Tibial artery (tissue), 4 donors: ENCODE data around the gene ERCC2.

Experiments
- DNase-seq, 2 donors: peaks; one replicate each; pipeline ENCODE4 v3.0.0-alpha.2; 2019
- H3K27ac ChIP-seq, 2 donors: fragments of 200-600 bp; sonication (generic) in 1 of 2; 1 replicate in 1 of 2; 2 replicates in 1 of 2; pipeline ENCODE4 v1.5.1; 2018 to 2019; ENCODE audit warnings: mild to moderate bottlenecking in 1 of 2
- H3K27me3 ChIP-seq, 2 donors: fragments of 200-600 bp; sonication (generic) in 1 of 2; one replicate each; pipeline versions ENCODE4 v1.5.1 to v1.6.0; 2016 to 2019
- H3K36me3 ChIP-seq, 3 donors: fragments of 200-600 bp; sonication (generic) in 2 of 3; one replicate each; pipeline ENCODE4 v1.5.1; 2016 to 2019; ENCODE audit warnings: mild to moderate bottlenecking in 2 of 3
- H3K4me1 ChIP-seq, 4 donors: fragments of 200-600 bp; sonication (generic) in 2 of 4; 1 replicate in 3 of 4; 2 replicates in 1 of 4; pipeline ENCODE4 v1.5.1; 2016 to 2019
- H3K4me3 ChIP-seq, 2 donors: fragments of 200-600 bp; sonication (generic) in 1 of 2; 1 replicate in 1 of 2; 2 replicates in 1 of 2; pipeline ENCODE4 v1.5.1; 2018 to 2019; ENCODE audit warnings: mild to moderate bottlenecking in 2 of 2
- H3K9me3 ChIP-seq, 3 donors: fragments of 200-600 bp; sonication (generic) in 1 of 3; one replicate each; pipeline ENCODE4 v1.5.1; 2016 to 2019
- intact Hi-C: fragments of 100-400 bp; cut with DNase I; formaldehyde crosslinking; loops from one replicate; pipeline ENCODE4 v1.15.0; 2023; ENCODE audit warnings: low total_unique reads
- TF ChIP-seq, protein P1 (sequence below), 2 experiments: fragments of 200-600 bp in 1 of 2; fragments of 450-650 bp in 1 of 2; IDR thresholded peaks; one replicate each; pipeline ENCODE4 v1.5.1; 2017 to 2019; ENCODE audit warnings: antibody characterized with exemption in 2 of 2, mild to moderate bottlenecking in 1 of 2, moderate library complexity in 1 of 2

ERCC2 gene

DNA sequence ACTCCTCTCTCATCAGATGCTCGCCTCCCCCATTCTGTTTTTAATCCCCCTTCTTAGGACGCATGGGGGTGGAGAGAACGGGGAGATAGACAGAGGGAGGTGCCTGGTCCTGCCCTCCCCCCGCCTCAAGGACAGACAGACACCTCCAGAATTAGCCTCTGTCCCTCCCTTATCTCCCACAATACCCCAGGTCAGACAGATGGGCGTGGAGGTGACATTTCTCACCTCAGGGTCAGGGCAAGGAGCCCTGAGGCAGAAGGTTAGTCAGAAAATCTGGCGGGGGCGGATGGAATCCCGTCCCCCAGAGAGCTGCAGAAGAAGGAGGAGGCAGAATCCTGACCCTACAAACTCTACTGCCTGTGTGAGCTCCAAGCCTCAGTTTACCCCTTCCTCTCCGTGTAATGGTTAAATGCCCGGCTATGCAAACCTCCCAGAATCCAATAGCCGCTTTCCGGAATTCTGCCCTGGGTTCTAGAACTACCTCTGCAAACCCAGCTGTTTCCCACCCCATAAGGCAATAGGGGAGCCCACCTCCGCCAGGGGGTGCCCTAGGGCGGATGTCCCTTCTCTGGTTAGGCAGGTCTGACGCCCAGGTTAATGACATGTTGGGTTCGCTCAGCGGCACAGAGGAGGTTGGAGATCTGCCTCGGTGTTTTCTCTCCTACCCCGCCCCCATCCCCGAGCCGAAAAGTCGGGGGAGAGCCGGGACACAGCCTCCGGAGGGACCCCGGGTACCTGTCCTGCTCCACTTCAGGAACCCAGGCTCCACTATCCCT, 33.6 kb upstream of the ERCC2 start:
- Histone ChIP-seq H3K36me3 (peaks cover 0 to 5% (median 0%) of the 10 kb centered on the region in 3 donors), H3K4me1 (peaks cover 0 to 47% (median 35%) of the 10 kb centered on the region in 4 donors), H3K27me3 (no peaks in the 10 kb centered on the region), H3K9me3 (no peaks in the 10 kb centered on the region), H3K4me3 (peak overlapping the region; percentile 59 to 64), H3K27ac (peak overlapping the region; percentile 85 to 89)
- TF ChIP-seq, protein P1, sequence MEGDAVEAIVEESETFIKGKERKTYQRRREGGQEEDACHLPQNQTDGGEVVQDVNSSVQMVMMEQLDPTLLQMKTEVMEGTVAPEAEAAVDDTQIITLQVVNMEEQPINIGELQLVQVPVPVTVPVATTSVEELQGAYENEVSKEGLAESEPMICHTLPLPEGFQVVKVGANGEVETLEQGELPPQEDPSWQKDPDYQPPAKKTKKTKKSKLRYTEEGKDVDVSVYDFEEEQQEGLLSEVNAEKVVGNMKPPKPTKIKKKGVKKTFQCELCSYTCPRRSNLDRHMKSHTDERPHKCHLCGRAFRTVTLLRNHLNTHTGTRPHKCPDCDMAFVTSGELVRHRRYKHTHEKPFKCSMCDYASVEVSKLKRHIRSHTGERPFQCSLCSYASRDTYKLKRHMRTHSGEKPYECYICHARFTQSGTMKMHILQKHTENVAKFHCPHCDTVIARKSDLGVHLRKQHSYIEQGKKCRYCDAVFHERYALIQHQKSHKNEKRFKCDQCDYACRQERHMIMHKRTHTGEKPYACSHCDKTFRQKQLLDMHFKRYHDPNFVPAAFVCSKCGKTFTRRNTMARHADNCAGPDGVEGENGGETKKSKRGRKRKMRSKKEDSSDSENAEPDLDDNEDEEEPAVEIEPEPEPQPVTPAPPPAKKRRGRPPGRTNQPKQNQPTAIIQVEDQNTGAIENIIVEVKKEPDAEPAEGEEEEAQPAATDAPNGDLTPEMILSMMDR (IDR thresholded peaks at IDR 0.05): peak; percentile 29 to 41
- intact Hi-C loops: no loop called here
- DNase-seq: peak in 1 of 2 donors; percentile 45

DNA sequence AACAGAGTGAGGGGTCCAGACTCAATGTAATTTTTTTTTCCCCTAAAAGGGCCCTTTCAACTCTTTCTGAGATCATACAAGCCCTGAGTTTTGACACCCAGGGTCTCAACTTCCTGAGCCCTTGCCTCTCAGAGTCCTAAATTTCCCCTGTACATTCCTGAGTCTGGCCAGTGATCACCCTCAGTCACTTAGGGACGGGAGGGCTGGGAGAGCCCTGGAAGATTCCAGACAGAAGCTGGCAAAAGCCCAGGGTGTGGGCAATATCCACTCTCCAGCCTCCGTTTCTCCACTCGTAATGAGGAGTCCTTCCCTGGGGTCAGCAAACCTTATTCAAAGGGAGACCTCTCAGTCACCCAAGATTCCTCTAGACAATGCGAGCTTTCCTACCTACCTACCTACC, 32.9 kb upstream of the ERCC2 start:
- intact Hi-C loops: no loop called here
- H3K4me1 ChIP-seq: peaks cover 0 to 54% (median 38%) of the 10 kb centered on the region in 4 donors
- no peak for DNase-seq
- peak overlapping the region; percentile 85 to 89 for H3K27ac ChIP-seq
- H3K27me3 ChIP-seq: no peaks in the 10 kb centered on the region
- peak overlapping the region in 1 of 2 donors; percentile 64 for H3K4me3 ChIP-seq
- H3K9me3 ChIP-seq: no peaks in the 10 kb centered on the region
- TF ChIP-seq, protein P1 (IDR thresholded peaks at IDR 0.05): no peak
- no peaks in the 10 kb centered on the region for H3K36me3 ChIP-seq

DNA sequence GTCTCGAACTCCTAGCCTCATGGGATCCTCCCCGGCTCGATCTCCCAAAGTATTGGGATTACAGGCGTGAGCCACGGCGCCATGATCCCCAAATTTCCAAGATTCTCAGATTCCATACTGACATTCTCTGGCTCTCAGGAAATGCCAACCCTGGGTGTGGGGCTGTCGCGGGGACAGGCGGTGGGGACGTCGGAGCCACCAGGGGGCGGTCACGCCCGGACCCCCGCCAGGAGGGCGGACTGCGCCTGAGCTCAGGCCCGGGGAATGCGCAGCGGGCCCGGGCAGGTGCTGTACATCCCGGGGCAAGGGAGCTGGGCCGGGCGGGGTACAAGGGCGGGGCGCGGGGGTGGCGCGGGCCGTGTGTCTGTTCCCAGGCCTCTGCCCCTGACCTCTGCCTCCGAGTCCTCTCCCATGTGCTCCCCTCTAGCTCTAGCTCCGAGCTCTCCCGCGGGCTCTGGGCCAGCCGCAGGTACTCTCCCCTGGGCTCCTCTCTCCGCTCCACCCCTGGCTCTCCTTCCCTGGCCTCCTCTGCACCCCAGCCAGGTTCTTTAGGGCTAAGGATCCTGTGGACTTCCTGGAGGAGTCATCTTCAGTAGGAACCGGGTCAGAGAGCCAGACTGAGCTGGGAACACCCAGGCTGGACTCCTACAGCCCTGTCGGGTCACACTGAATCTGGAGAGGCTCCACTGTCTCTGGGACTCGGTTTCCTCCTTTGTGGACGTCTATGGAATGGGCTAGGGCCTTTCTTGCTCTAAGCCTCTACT, 32.1 kb upstream of the ERCC2 start:
- H3K27me3 ChIP-seq: no peaks in the 10 kb centered on the region
- intact Hi-C loops: no loop called here
- no peak for DNase-seq
- H3K27ac ChIP-seq: peak overlapping the region in 1 of 2 donors; percentile 1
- H3K4me1 ChIP-seq: peaks cover 0 to 56% (median 42%) of the 10 kb centered on the region in 4 donors
- no peaks in the 10 kb centered on the region for H3K9me3 ChIP-seq
- no peaks in the 10 kb centered on the region for H3K36me3 ChIP-seq
- TF ChIP-seq, protein P1 (IDR thresholded peaks at IDR 0.05): peak in 1 of 2 experiments; percentile 40
- H3K4me3 ChIP-seq: peak overlapping the region; percentile 6 to 27

DNA sequence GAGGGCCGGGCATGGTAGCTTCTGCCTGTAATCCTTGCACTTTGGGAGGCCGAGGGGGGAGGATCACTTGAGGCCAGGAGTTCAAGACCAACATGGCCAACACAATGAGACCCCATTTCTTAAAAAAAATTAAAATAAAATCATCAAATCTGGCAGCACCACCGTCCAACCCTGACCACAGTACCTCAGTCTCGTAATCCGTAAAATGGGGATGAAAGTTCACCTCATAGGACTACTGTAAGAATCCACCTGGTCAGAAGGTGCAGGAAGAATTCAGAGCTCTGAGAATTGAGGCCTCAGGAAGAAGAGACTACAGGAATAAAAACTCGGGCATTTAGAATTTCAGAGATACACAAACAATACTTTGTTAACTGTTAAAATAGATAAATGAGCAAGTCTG, 31.4 kb upstream of the ERCC2 start:
- peaks cover 0 to 50% (median 35%) of the 10 kb centered on the region in 4 donors for H3K4me1 ChIP-seq
- no peaks in the 10 kb centered on the region for H3K27me3 ChIP-seq
- H3K9me3 ChIP-seq: no peaks in the 10 kb centered on the region
- intact Hi-C loops: no loop called here
- H3K27ac ChIP-seq: no peak overlapping the region
- H3K4me3 ChIP-seq: no peak overlapping the region
- TF ChIP-seq, protein P1 (IDR thresholded peaks at IDR 0.05): no peak
- DNase-seq: no peak
- peaks cover 0 to 4% (median under 1%) of the 10 kb centered on the region in 3 donors for H3K36me3 ChIP-seq

DNA sequence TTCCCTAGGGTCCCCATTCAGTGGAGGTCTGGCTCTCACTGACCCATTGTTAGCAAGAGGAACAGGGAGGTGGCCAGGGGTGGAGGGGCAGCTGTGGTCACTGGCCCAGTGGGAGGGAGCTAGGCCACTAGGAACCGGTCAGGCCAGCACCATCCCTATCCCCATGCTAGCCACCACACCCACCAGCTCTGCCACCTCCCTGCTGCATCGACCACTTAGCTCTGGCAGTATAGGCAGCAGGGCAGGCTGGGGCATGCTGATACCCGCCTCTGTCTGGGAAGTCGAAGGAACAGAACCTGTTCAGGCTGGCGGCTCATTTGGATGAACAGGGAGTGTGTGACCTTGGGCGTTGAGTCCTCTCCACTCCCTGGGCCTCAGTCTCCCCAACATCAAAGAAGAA, 29.8 kb upstream of the ERCC2 start:
- no peak overlapping the region for H3K4me3 ChIP-seq
- H3K36me3 ChIP-seq: peaks cover 0 to 20% (median 17%) of the 10 kb centered on the region in 3 donors
- H3K4me1 ChIP-seq: peaks cover 0 to 46% (median 32%) of the 10 kb centered on the region in 4 donors
- H3K27me3 ChIP-seq: no peaks in the 10 kb centered on the region
- H3K9me3 ChIP-seq: no peaks in the 10 kb centered on the region
- intact Hi-C loops: no loop called here
- H3K27ac ChIP-seq: no peak overlapping the region
- TF ChIP-seq, protein P1 (IDR thresholded peaks at IDR 0.05): no peak
- no peak for DNase-seq
